SJCRH30 (cell line): ENCODE results near the gene SLC35F3. TPM values are rescaled to one million over a fixed set of nuclear protein-coding genes. Genes with fewer than 3 reads are reported as not detected.
"Not testable (repeated sequence)": the region's sequence is repeated elsewhere in the genome, so short reads cannot be mapped to it uniquely, and the experiment has no call there.

Source experiments
- DNase-seq, 2 experiments: peaks; one replicate each; pipeline ENCODE4 v3.0.0-alpha.2; 2015 to 2020
- H3K27ac ChIP-seq: fragments of 250-450 bp; sonication (Bioruptor Pico); 2 replicates; pipeline ENCODE4 v1.5.1; 2020; ENCODE audit warnings: mild to moderate bottlenecking, moderate library complexity
- H3K27me3 ChIP-seq: fragments of 250-450 bp; sonication (Bioruptor Pico); 2 replicates; pipeline ENCODE4 v1.5.1; 2020; ENCODE audit warnings: mild to moderate bottlenecking, moderate library complexity
- H3K36me3 ChIP-seq: fragments of 250-450 bp; sonication (Bioruptor Pico); 2 replicates; pipeline ENCODE4 v1.5.1; 2020; ENCODE audit warnings: mild to moderate bottlenecking, moderate library complexity
- H3K4me1 ChIP-seq: fragments of 250-450 bp; sonication (Bioruptor Pico); 2 replicates; pipeline ENCODE4 v1.5.1; 2020; ENCODE audit warnings: mild to moderate bottlenecking, moderate library complexity
- H3K4me3 ChIP-seq: fragments of 250-450 bp; sonication (Bioruptor Pico); 2 replicates; pipeline ENCODE4 v1.5.1; 2020; ENCODE audit warnings: mild to moderate bottlenecking, moderate library complexity
- H3K9me3 ChIP-seq: fragments of 250-450 bp; sonication (Bioruptor Pico); replicated peaks from 2 replicates; pipeline ENCODE4 v1.5.1; 2020; ENCODE audit warnings: mild to moderate bottlenecking, moderate library complexity
- total RNA-seq: library from RNA; depleted of rRNA; stranded (reverse); fragments of >200 nt; shearing (Covaris generic); gene quantifications from 2 replicates; pipeline ENCODE4 v1.2.3, GENCODE V29; 2014

SLC35F3 gene
- total RNA-seq, 1 experiment from 2014 or later, result not detected

- H3K36me3 ChIP-seq, result no peaks in the 10 kb centered on the region
- no peak for DNase-seq
- no peak overlapping the region for H3K4me3 ChIP-seq
- H3K4me1 ChIP-seq, result no peaks in the 10 kb centered on the region
- H3K27ac ChIP-seq, result no peak overlapping the region
- peaks cover 7% of the 10 kb centered on the region; the same call in 1 of the 2 replicates for H3K27me3 ChIP-seq
- H3K9me3 ChIP-seq, result no peaks in the 10 kb centered on the region
Measured at GRCh38 chr1:234132795-234133194, 228.3 kb downstream of the SLC35F3 start.

- no peak for DNase-seq
- Histone ChIP-seq H3K9me3 (no peaks in the 10 kb centered on the region), H3K4me3 (no peak overlapping the region)
Measured at GRCh38 chr1:234134878-234135277, 230.4 kb downstream of the SLC35F3 start.

GRCh38 chr1:234135501-234135900 is 231.0 kb downstream of the SLC35F3 start:
- no peak for DNase-seq
- H3K9me3 ChIP-seq, result no peaks in the 10 kb centered on the region
- no peak overlapping the region for H3K27ac ChIP-seq
- H3K36me3 ChIP-seq, result no peaks in the 10 kb centered on the region
- peaks cover 7% of the 10 kb centered on the region; the same call in 1 of the 2 replicates for H3K27me3 ChIP-seq
- no peaks in the 10 kb centered on the region for H3K4me1 ChIP-seq
- no peak overlapping the region for H3K4me3 ChIP-seq

More at GRCh38 chr1:234134878-234135277, 230.4 kb downstream of the SLC35F3 start:
- Histone ChIP-seq H3K36me3 (no peaks in the 10 kb centered on the region), H3K27me3 (peaks cover 7% of the 10 kb centered on the region; the same call in 1 of the 2 replicates), H3K4me1 (no peaks in the 10 kb centered on the region), H3K27ac (no peak overlapping the region)

- no peak overlapping the region for H3K27ac ChIP-seq
- H3K27me3 ChIP-seq, result peaks cover 7% of the 10 kb centered on the region; the same call in 1 of the 2 replicates
- no peak for DNase-seq
Measured at GRCh38 chr1:234136073-234136472, 231.6 kb downstream of the SLC35F3 start.

GRCh38 chr1:234139966-234140365 is 235.5 kb downstream of the SLC35F3 start:
- H3K27ac ChIP-seq, result no peak overlapping the region
- H3K9me3 ChIP-seq, result no peaks in the 10 kb centered on the region
- H3K4me1 ChIP-seq, result no peaks in the 10 kb centered on the region
- H3K27me3 ChIP-seq, result no peaks in the 10 kb centered on the region
- DNase-seq, result no peak
- H3K4me3 ChIP-seq, result no peak overlapping the region
- no peaks in the 10 kb centered on the region for H3K36me3 ChIP-seq

More at GRCh38 chr1:234136073-234136472, 231.6 kb downstream of the SLC35F3 start:
- no peaks in the 10 kb centered on the region for H3K36me3 ChIP-seq
- H3K4me3 ChIP-seq, result no peak overlapping the region
- no peaks in the 10 kb centered on the region for H3K9me3 ChIP-seq
- H3K4me1 ChIP-seq, result no peaks in the 10 kb centered on the region

- Histone ChIP-seq H3K4me3 (no peak overlapping the region), H3K27me3 (no peaks in the 10 kb centered on the region), H3K27ac (no peak overlapping the region), H3K4me1 (no peaks in the 10 kb centered on the region), H3K36me3 (no peaks in the 10 kb centered on the region), H3K9me3 (no peaks in the 10 kb centered on the region)
- no peak for DNase-seq
Measured at GRCh38 chr1:234140388-234140787, 235.9 kb downstream of the SLC35F3 start.

- H3K9me3 ChIP-seq, result no peaks in the 10 kb centered on the region
- H3K27ac ChIP-seq, result no peak overlapping the region
- no peak for DNase-seq
- H3K4me3 ChIP-seq, result no peak overlapping the region
- H3K36me3 ChIP-seq, result no peaks in the 10 kb centered on the region
- H3K4me1 ChIP-seq, result no peaks in the 10 kb centered on the region
- no peaks in the 10 kb centered on the region for H3K27me3 ChIP-seq
Measured at GRCh38 chr1:234141006-234141405, 236.5 kb downstream of the SLC35F3 start.

GRCh38 chr1:234143681-234144080 is 239.2 kb downstream of the SLC35F3 start:
- H3K27ac ChIP-seq, result no peak overlapping the region
- no peak for DNase-seq
- no peaks in the 10 kb centered on the region for H3K9me3 ChIP-seq
- H3K4me1 ChIP-seq, result no peaks in the 10 kb centered on the region
- no peaks in the 10 kb centered on the region for H3K27me3 ChIP-seq
- H3K4me3 ChIP-seq, result no peak overlapping the region
- H3K36me3 ChIP-seq, result no peaks in the 10 kb centered on the region

- no peaks in the 10 kb centered on the region for H3K4me1 ChIP-seq
- no peak overlapping the region for H3K4me3 ChIP-seq
- H3K27ac ChIP-seq, result no peak overlapping the region
- no peaks in the 10 kb centered on the region for H3K27me3 ChIP-seq
- H3K9me3 ChIP-seq, result no peaks in the 10 kb centered on the region
- DNase-seq, result no peak
- no peaks in the 10 kb centered on the region for H3K36me3 ChIP-seq
Measured at GRCh38 chr1:234144901-234145300, 240.4 kb downstream of the SLC35F3 start.

- Histone ChIP-seq H3K36me3 (no peaks in the 10 kb centered on the region), H3K4me3 (no peak overlapping the region), H3K9me3 (no peaks in the 10 kb centered on the region), H3K27me3 (no peaks in the 10 kb centered on the region), H3K27ac (no peak overlapping the region), H3K4me1 (no peaks in the 10 kb centered on the region)
- no peak for DNase-seq
Measured at GRCh38 chr1:234148350-234148749, 243.9 kb downstream of the SLC35F3 start.

GRCh38 chr1:234148816-234149215 is 244.3 kb downstream of the SLC35F3 start:
- H3K27me3 ChIP-seq, result no peaks in the 10 kb centered on the region
- H3K9me3 ChIP-seq, result no peaks in the 10 kb centered on the region
- no peak for DNase-seq
- H3K4me1 ChIP-seq, result no peaks in the 10 kb centered on the region
- H3K27ac ChIP-seq, result no peak overlapping the region
- H3K36me3 ChIP-seq, result no peaks in the 10 kb centered on the region
- H3K4me3 ChIP-seq, result no peak overlapping the region

GRCh38 chr1:234149217-234149616 is 244.7 kb downstream of the SLC35F3 start:
- Histone ChIP-seq H3K27ac (no peak overlapping the region), H3K36me3 (no peaks in the 10 kb centered on the region), H3K4me1 (no peaks in the 10 kb centered on the region), H3K27me3 (no peaks in the 10 kb centered on the region), H3K4me3 (no peak overlapping the region), H3K9me3 (no peaks in the 10 kb centered on the region)
- no peak for DNase-seq

GRCh38 chr1:234150892-234151291 is 246.4 kb downstream of the SLC35F3 start:
- no peaks in the 10 kb centered on the region for H3K27me3 ChIP-seq
- H3K9me3 ChIP-seq, result no peaks in the 10 kb centered on the region
- H3K27ac ChIP-seq, result no peak overlapping the region
- no peaks in the 10 kb centered on the region for H3K4me1 ChIP-seq
- no peak for DNase-seq
- H3K36me3 ChIP-seq, result no peaks in the 10 kb centered on the region
- no peak overlapping the region for H3K4me3 ChIP-seq

GRCh38 chr1:234152344-234152743 is 247.9 kb downstream of the SLC35F3 start:
- H3K36me3 ChIP-seq, H3K4me1 ChIP-seq, H3K9me3 ChIP-seq, H3K27ac ChIP-seq, DNase-seq, H3K4me3 ChIP-seq, H3K27me3 ChIP-seq: not testable (repeated sequence)

- no peaks in the 10 kb centered on the region for H3K27me3 ChIP-seq
- peak; percentile 51 to 80 for DNase-seq
- H3K4me1 ChIP-seq, result no peaks in the 10 kb centered on the region
- H3K27ac ChIP-seq, result no peak overlapping the region
- no peaks in the 10 kb centered on the region for H3K9me3 ChIP-seq
- no peaks in the 10 kb centered on the region for H3K36me3 ChIP-seq
- H3K4me3 ChIP-seq, result no peak overlapping the region
Measured at GRCh38 chr1:234154320-234155251, 250.1 kb downstream of the SLC35F3 start.

- Histone ChIP-seq H3K27me3 (no peaks in the 10 kb centered on the region), H3K4me3 (no peak overlapping the region), H3K27ac (no peak overlapping the region), H3K4me1 (no peaks in the 10 kb centered on the region), H3K36me3 (no peaks in the 10 kb centered on the region), H3K9me3 (no peaks in the 10 kb centered on the region)
- no peak for DNase-seq
Measured at GRCh38 chr1:234162661-234163060, 258.2 kb downstream of the SLC35F3 start.
